MM.1S (cell line): ENCODE results near the gene ESM1.

Experiments
- CTCF ChIP-seq: fragments of 300-600 bp; sonication (generic); IDR thresholded peaks from 2 replicates; pipeline ENCODE4 v1.5.1; 2016; ENCODE audit warnings: antibody characterized with exemption, low read length, mixed read lengths
- EZH2 ChIP-seq: fragments of 300-600 bp; sonication (generic); optimal IDR thresholded peaks from 2 replicates; pipeline ENCODE3; 2017; ENCODE audit warnings: low read depth, mild to moderate bottlenecking, antibody characterized with exemption, low read length, mixed read lengths

GRCh38 chr5:54993318-54993717 lies 7.9 kb upstream of the ESM1 start:
- TF ChIP-seq CTCF (no peak), EZH2 (no peak)
